ENCODE data around the gene PFDN6.

The PFDN6 gene

DNA sequence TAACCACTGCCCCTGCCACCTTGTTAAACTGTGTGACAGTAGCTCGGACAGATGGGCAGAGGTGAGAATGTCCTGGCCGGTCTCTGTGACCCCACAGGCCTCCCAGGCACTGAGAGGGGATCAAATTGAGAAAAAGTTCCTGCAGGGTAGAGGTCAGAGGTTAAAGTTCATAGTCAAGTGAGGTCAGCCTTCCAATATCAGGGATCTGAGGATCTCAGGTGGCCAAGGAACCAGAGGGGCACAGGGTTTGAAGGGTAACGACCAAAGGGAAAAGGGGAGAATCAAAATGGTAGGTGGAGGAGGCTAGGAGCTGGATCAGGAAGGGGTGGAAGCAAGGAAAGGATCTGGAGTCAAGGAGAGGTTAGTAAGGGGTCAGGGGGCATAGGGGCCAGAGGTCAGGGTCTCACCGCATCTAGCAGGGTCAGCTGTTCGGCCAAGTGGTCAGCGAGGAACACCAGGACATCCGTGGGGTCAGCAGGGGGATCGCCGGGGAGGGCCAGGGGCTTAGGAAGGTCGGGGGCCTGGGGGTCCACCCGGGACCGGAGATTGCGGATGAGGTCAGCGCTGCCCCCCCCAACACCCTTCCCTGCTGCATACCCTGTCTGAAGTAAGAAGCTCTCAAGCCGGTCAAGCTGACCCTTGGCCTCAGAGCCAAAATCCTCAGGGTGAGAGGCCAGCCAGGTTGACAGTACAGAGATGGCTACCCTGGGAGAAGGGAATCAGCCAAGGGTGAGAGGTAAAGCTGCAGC, 6.4 kb downstream of the PFDN6 start:
- intact Hi-C loops (cut with DNase I; ENCODE audit: low total_unique reads) = loop anchor here (10.0 kb wide), 1 partner anchor 119 kb away; the partner anchor contains the start of genes CUTA and PHF1
- no peaks in the 10 kb centered on the region for H3K27me3 ChIP-seq
- no peaks in the 10 kb centered on the region for H3K9me3 ChIP-seq
- H3K4me3 ChIP-seq = no peak overlapping the region
- H3K36me3 ChIP-seq = peaks cover 15 to 60% (median 47%) of the 10 kb centered on the region in 3 donors
- H3K4me1 ChIP-seq = peaks cover 0 to 33% (median 19%) of the 10 kb centered on the region in 4 donors
- DNase-seq = no peak
- H3K27ac ChIP-seq = no peak overlapping the region
- TF ChIP-seq, protein P1, sequence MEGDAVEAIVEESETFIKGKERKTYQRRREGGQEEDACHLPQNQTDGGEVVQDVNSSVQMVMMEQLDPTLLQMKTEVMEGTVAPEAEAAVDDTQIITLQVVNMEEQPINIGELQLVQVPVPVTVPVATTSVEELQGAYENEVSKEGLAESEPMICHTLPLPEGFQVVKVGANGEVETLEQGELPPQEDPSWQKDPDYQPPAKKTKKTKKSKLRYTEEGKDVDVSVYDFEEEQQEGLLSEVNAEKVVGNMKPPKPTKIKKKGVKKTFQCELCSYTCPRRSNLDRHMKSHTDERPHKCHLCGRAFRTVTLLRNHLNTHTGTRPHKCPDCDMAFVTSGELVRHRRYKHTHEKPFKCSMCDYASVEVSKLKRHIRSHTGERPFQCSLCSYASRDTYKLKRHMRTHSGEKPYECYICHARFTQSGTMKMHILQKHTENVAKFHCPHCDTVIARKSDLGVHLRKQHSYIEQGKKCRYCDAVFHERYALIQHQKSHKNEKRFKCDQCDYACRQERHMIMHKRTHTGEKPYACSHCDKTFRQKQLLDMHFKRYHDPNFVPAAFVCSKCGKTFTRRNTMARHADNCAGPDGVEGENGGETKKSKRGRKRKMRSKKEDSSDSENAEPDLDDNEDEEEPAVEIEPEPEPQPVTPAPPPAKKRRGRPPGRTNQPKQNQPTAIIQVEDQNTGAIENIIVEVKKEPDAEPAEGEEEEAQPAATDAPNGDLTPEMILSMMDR (IDR thresholded peaks at IDR 0.05) = no peak

DNA sequence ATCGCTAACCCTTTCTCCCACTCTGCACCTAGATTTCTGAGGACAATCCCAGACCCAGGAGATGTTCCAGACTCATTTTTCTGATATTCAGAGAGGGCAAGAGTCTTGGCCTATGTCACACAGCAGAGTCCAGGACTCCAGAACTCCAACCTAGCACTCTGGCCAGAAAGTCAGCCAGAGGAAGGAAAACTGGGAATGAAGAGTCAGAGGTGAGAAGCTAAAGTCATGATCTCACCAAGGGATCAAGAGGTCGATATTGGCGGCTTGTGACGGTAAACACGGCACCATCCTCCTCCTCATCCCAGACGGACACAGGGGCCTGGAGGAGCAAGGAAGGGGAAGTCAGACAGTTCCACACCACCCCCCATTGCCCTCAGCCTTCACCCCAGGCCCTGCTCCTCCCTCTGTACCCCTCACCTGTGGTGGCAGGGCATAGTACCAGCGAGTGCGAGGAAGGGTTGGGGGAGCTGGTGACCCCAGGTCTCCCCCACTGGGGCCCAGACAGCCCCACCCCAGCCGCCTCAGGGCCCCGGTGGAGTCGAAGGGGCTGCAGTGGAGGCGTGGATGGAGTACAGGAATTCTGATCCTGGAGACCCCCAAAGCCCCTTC, 7.5 kb downstream of the PFDN6 start:
- no peak for DNase-seq
- intact Hi-C loops (cut with DNase I; ENCODE audit: low total_unique reads) = loop anchor here (10.0 kb wide), 1 partner anchor 118 kb away; the partner anchor contains the start of genes CUTA and PHF1
- H3K27ac ChIP-seq = peak overlapping the region; percentile 94 to 97
- H3K9me3 ChIP-seq = no peaks in the 10 kb centered on the region
- peak overlapping the region; percentile 76 to 79 for H3K4me3 ChIP-seq
- TF ChIP-seq, protein P1 (IDR thresholded peaks at IDR 0.05) = no peak
- peaks cover 0 to 42% (median 24%) of the 10 kb centered on the region in 4 donors for H3K4me1 ChIP-seq
- peaks cover 11 to 51% (median 40%) of the 10 kb centered on the region in 3 donors for H3K36me3 ChIP-seq
- H3K27me3 ChIP-seq = no peaks in the 10 kb centered on the region

DNA sequence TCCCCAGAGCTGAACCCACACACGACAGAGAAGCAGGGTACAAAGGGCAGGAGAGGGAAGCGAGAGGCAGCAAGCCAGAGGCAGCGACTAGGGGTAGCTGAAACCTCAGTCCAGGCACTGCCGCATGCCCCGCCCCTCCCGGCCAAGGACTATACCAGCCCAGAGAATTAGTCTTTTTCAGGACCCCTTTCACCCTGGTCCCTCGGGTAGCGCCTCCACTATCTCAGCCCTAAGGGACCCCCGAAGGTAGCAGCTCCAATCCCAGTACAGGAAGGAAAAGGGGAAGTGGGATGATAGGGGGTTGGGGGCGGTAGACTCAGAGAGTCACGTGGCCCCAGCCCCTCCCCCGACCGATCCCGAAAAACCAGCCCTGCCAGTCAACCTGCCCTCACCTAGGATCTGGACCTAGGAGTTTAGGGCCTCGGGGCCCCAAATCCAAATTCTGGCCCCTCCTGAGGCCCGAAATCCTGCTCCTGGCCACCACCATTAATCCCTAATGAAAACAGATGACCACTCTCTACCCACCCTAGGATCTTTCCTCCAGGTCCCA, 8.1 kb downstream of the PFDN6 start:
- Histone ChIP-seq H3K27ac (peak overlapping the region; percentile 94 to 97), H3K4me3 (peak overlapping the region; percentile 76 to 79), H3K9me3 (no peaks in the 10 kb centered on the region), H3K4me1 (peaks cover 0 to 42% (median 24%) of the 10 kb centered on the region in 4 donors), H3K36me3 (peaks cover 7 to 50% (median 36%) of the 10 kb centered on the region in 3 donors), H3K27me3 (no peaks in the 10 kb centered on the region)
- intact Hi-C loops (cut with DNase I; ENCODE audit: low total_unique reads) = loop anchor here (10.0 kb wide), 1 partner anchor 117 kb away; the partner anchor contains the start of genes CUTA and PHF1
- TF ChIP-seq, protein P1 (IDR thresholded peaks at IDR 0.05) = no peak
- DNase-seq = peak in 1 of 2 donors; percentile 76

DNA sequence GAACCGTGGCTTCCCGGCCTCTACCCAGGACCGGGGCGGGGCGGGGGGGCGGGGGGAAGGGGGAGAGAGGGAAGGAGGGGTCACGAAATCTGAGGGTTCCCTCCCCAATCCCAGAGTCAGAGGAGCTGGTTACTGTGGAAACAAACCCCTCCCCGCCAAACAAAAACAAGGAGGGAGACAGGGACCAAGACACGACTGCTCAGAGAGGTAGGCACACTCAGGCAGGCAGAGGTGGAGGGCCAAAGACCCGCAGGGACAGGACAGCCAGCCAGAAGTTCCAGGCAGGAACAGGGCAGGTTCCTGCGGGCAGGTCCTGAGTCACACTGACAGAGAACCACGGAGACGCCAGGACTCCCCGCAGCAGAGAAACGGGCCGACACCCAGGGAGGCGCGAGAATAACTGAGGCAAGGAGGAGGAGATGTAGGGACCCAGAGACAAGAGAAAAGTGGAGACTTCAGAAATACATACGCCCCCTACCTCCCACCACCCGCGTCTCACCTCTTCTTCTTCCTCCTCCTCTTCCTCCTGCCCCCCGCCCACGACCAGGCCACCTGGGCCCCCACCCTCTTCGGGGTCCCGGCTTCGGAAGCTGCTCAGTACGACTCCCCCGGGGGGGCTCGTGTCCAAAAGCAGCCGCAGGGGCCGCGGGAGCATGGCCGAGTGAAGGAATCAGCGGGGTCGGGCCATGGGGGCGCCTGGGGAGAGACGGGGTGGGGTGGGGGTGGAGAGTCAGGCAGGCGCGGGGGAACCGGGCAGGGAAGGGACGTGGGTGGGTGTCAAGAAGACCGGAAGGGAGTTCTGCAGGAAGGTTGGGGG, 8.8 kb downstream of the PFDN6 start:
- intact Hi-C loops (cut with DNase I; ENCODE audit: low total_unique reads) = loop anchor here (10.0 kb wide), 1 partner anchor 117 kb away; the partner anchor contains the start of genes CUTA and PHF1
- Histone ChIP-seq H3K27ac (peak overlapping the region; percentile 94 to 97), H3K4me1 (peaks cover 0 to 42% (median 24%) of the 10 kb centered on the region in 4 donors), H3K4me3 (peak overlapping the region; percentile 76 to 79), H3K36me3 (peaks cover 7 to 50% (median 33%) of the 10 kb centered on the region in 3 donors), H3K9me3 (no peaks in the 10 kb centered on the region), H3K27me3 (no peaks in the 10 kb centered on the region)
- TF ChIP-seq, protein P1 (IDR thresholded peaks at IDR 0.05) = no peak
- peak; percentile 85 to 88 for DNase-seq

DNA sequence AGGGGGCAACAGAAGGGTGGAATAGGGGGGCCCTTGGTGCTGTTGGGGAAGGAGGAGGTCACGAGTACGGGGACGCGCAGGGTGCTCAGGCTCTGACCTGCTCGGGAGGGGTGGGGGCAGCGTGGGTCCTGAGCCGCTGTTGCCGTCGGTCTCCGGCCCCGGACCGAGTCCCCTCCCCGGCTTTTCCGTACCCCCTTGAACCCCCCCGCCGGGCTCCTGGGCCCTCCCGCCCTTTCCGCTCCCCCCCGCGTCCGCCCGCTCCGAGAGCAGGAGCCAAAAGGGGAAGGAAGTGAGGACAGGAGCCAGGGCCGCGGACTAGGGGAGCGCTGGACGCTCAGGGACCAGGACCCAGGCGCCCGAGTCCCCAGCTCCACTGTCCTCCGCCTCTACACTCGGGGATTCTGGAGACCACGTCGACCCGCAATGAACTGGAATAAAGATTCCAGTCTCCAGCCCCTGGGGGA, 9.4 kb downstream of the PFDN6 start, which contains the start of gene RGL2:
RGL2 (minus strand) TSS at position 170 of the 464 bp plus-strand sequence. CDS start 332 bp downstream, outside the sequence.
- peaks cover 6 to 50% (median 30%) of the 10 kb centered on the region in 3 donors for H3K36me3 ChIP-seq

More for the DNA sequence above, 9.4 kb downstream of the PFDN6 start, which contains the start of gene RGL2:
- H3K9me3 ChIP-seq = no peaks in the 10 kb centered on the region
- peak within 1 kb of the TSS; percentile 94 to 97 for H3K27ac ChIP-seq
- H3K4me1 ChIP-seq = peaks cover 0 to 42% (median 24%) of the 10 kb centered on the region in 4 donors
- no peaks in the 10 kb centered on the region for H3K27me3 ChIP-seq
- TF ChIP-seq, protein P1 (IDR thresholded peaks at IDR 0.05) = no peak
- intact Hi-C loops (cut with DNase I; ENCODE audit: low total_unique reads) = loop anchor here (10.0 kb wide), 1 partner anchor 116 kb away; the partner anchor contains the start of genes CUTA and PHF1
- peak within 1 kb of the TSS; percentile 76 to 79 for H3K4me3 ChIP-seq
- DNase-seq = peak; percentile 88 to 95

Data from tibial artery (tissue), 4 donors.